Stimulated activated naive CD8-positive, alpha-beta T cell treated with anti-CD3 and anti-CD28 coated beads, Interleukin-15, Interleukin-2, amounts not matched to agents 100 ng/mL and 50 ng/mL, for 24 hours (primary cell): ENCODE data around the gene APOBEC3A.
A peak's percentile ranks its signal among the peaks of the same experiment; 100 is the strongest.
"Not testable (repeated sequence)": the region's sequence is repeated elsewhere in the genome, so short reads cannot be mapped to it uniquely, and the experiment has no call there.

Experiments used
- H3K27ac Mint-ChIP-seq: one replicate; pipeline ENCODE4 v1.8.0; 2021; ENCODE audit warnings: mild to moderate bottlenecking, mixed read lengths
- H3K27me3 Mint-ChIP-seq: one replicate; pipeline ENCODE4 v1.8.0; 2021; ENCODE audit warnings: mixed read lengths
- H3K36me3 Mint-ChIP-seq: one replicate; pipeline ENCODE4 v1.8.0; 2021; ENCODE audit warnings: low read depth, mixed read lengths
- H3K4me1 Mint-ChIP-seq: one replicate; pipeline ENCODE4 v1.8.0; 2021; ENCODE audit warnings: low read depth, mixed read lengths
- H3K4me3 Mint-ChIP-seq: one replicate; pipeline ENCODE4 v1.8.0; 2021; ENCODE audit warnings: mild to moderate bottlenecking, mixed read lengths
- H3K9me3 Mint-ChIP-seq: one replicate; pipeline ENCODE4 v1.8.0; 2021; ENCODE audit warnings: mixed read lengths

The APOBEC3A gene

GRCh38 chr22:38937036-38937435, 20.4 kb upstream of the APOBEC3A start:
- H3K4me3 Mint-ChIP-seq, result no peak overlapping the region

GRCh38 chr22:38937541-38937940, 19.9 kb upstream of the APOBEC3A start:
- Mint-ChIP-seq H3K4me1 (peaks cover 26% of the 10 kb centered on the region), H3K27ac (no peak overlapping the region), H3K36me3 (no peaks in the 10 kb centered on the region), H3K4me3 (no peak overlapping the region), H3K9me3 (no peaks in the 10 kb centered on the region), H3K27me3 (peaks cover 46% of the 10 kb centered on the region)

More at GRCh38 chr22:38937036-38937435, 20.4 kb upstream of the APOBEC3A start:
- H3K27me3 Mint-ChIP-seq, result peaks cover 46% of the 10 kb centered on the region
- H3K4me1 Mint-ChIP-seq, result peaks cover 21% of the 10 kb centered on the region
- H3K9me3 Mint-ChIP-seq, result no peaks in the 10 kb centered on the region
- H3K27ac Mint-ChIP-seq, result no peak overlapping the region
- no peaks in the 10 kb centered on the region for H3K36me3 Mint-ChIP-seq

GRCh38 chr22:38938221-38938620, 19.2 kb upstream of the APOBEC3A start:
- Mint-ChIP-seq H3K4me1 (peaks cover 33% of the 10 kb centered on the region), H3K27me3 (peaks cover 46% of the 10 kb centered on the region), H3K4me3 (no peak overlapping the region), H3K36me3 (no peaks in the 10 kb centered on the region), H3K27ac (no peak overlapping the region), H3K9me3 (no peaks in the 10 kb centered on the region)

- no peak overlapping the region for H3K4me3 Mint-ChIP-seq
- H3K4me1 Mint-ChIP-seq, result peaks cover 40% of the 10 kb centered on the region
- peaks cover 50% of the 10 kb centered on the region for H3K27me3 Mint-ChIP-seq
- no peak overlapping the region for H3K27ac Mint-ChIP-seq
- H3K36me3 Mint-ChIP-seq, result no peaks in the 10 kb centered on the region
- no peaks in the 10 kb centered on the region for H3K9me3 Mint-ChIP-seq
Measured at GRCh38 chr22:38938925-38939324, 18.5 kb upstream of the APOBEC3A start.

- Mint-ChIP-seq H3K9me3 (no peaks in the 10 kb centered on the region), H3K27ac (peak overlapping the region; percentile 85), H3K4me3 (peak overlapping the region; percentile 58), H3K4me1 (peaks cover 43% of the 10 kb centered on the region), H3K36me3 (no peaks in the 10 kb centered on the region), H3K27me3 (peaks cover 48% of the 10 kb centered on the region)
Measured at GRCh38 chr22:38940811-38941384, 16.5 kb upstream of the APOBEC3A start.

- H3K4me3 Mint-ChIP-seq, result peak overlapping the region; percentile 58
- H3K36me3 Mint-ChIP-seq, result no peaks in the 10 kb centered on the region
- peaks cover 50% of the 10 kb centered on the region for H3K27me3 Mint-ChIP-seq
- H3K27ac Mint-ChIP-seq, result peak overlapping the region; percentile 85
- no peaks in the 10 kb centered on the region for H3K9me3 Mint-ChIP-seq
- peaks cover 43% of the 10 kb centered on the region for H3K4me1 Mint-ChIP-seq
Measured at GRCh38 chr22:38941488-38941987, 15.9 kb upstream of the APOBEC3A start.

- H3K4me3 Mint-ChIP-seq, result no peak overlapping the region
- peaks cover 51% of the 10 kb centered on the region for H3K4me1 Mint-ChIP-seq
- no peaks in the 10 kb centered on the region for H3K36me3 Mint-ChIP-seq
- H3K27ac Mint-ChIP-seq, result peak overlapping the region; percentile 85
- H3K9me3 Mint-ChIP-seq, result no peaks in the 10 kb centered on the region
- H3K27me3 Mint-ChIP-seq, result peaks cover 58% of the 10 kb centered on the region
Measured at GRCh38 chr22:38942702-38943101, 14.7 kb upstream of the APOBEC3A start.

GRCh38 chr22:38943201-38943600, 14.2 kb upstream of the APOBEC3A start:
- H3K9me3 Mint-ChIP-seq, result no peaks in the 10 kb centered on the region
- H3K27me3 Mint-ChIP-seq, result peaks cover 54% of the 10 kb centered on the region
- H3K27ac Mint-ChIP-seq, result peak overlapping the region; percentile 84
- no peak overlapping the region for H3K4me3 Mint-ChIP-seq
- H3K36me3 Mint-ChIP-seq, result no peaks in the 10 kb centered on the region
- peaks cover 56% of the 10 kb centered on the region for H3K4me1 Mint-ChIP-seq

- H3K9me3 Mint-ChIP-seq, result no peaks in the 10 kb centered on the region
- H3K36me3 Mint-ChIP-seq, result no peaks in the 10 kb centered on the region
- no peak overlapping the region for H3K4me3 Mint-ChIP-seq
- peak overlapping the region; percentile 75 for H3K27ac Mint-ChIP-seq
- H3K4me1 Mint-ChIP-seq, result peaks cover 56% of the 10 kb centered on the region
- H3K27me3 Mint-ChIP-seq, result peaks cover 50% of the 10 kb centered on the region
Measured at GRCh38 chr22:38943882-38944281, 13.5 kb upstream of the APOBEC3A start.

GRCh38 chr22:38944653-38945052, 12.8 kb upstream of the APOBEC3A start:
- Mint-ChIP-seq H3K27ac (no peak overlapping the region), H3K36me3 (no peaks in the 10 kb centered on the region), H3K9me3 (no peaks in the 10 kb centered on the region), H3K27me3 (peaks cover 45% of the 10 kb centered on the region), H3K4me1 (peaks cover 56% of the 10 kb centered on the region), H3K4me3 (no peak overlapping the region)

GRCh38 chr22:38945706-38946338, 11.6 kb upstream of the APOBEC3A start:
- not testable (repeated sequence) for H3K4me3 Mint-ChIP-seq, H3K9me3 Mint-ChIP-seq, H3K36me3 Mint-ChIP-seq
- Mint-ChIP-seq H3K4me1 (peaks cover 47% of the 10 kb centered on the region), H3K27ac (peak overlapping the region; percentile 66), H3K27me3 (peaks cover 43% of the 10 kb centered on the region)

- no peak overlapping the region for H3K27ac Mint-ChIP-seq
- peaks cover 43% of the 10 kb centered on the region for H3K27me3 Mint-ChIP-seq
- H3K36me3 Mint-ChIP-seq, result no peaks in the 10 kb centered on the region
- no peaks in the 10 kb centered on the region for H3K9me3 Mint-ChIP-seq
- no peak overlapping the region for H3K4me3 Mint-ChIP-seq
- H3K4me1 Mint-ChIP-seq, result peaks cover 37% of the 10 kb centered on the region
Measured at GRCh38 chr22:38946771-38947170, 10.6 kb upstream of the APOBEC3A start.

GRCh38 chr22:38947321-38948140, 9.9 kb upstream of the APOBEC3A start:
- H3K27me3 Mint-ChIP-seq, result peaks cover 46% of the 10 kb centered on the region
- H3K36me3 Mint-ChIP-seq, result no peaks in the 10 kb centered on the region
- no peaks in the 10 kb centered on the region for H3K9me3 Mint-ChIP-seq
- H3K4me3 Mint-ChIP-seq, result no peak overlapping the region
- peaks cover 33% of the 10 kb centered on the region for H3K4me1 Mint-ChIP-seq
- H3K27ac Mint-ChIP-seq, result no peak overlapping the region

- peaks cover 43% of the 10 kb centered on the region for H3K27me3 Mint-ChIP-seq
- no peaks in the 10 kb centered on the region for H3K9me3 Mint-ChIP-seq
- H3K36me3 Mint-ChIP-seq, result no peaks in the 10 kb centered on the region
- H3K4me1 Mint-ChIP-seq, result peaks cover 29% of the 10 kb centered on the region
- H3K4me3 Mint-ChIP-seq, result no peak overlapping the region
- H3K27ac Mint-ChIP-seq, result no peak overlapping the region
Measured at GRCh38 chr22:38948181-38948940, 9.0 kb upstream of the APOBEC3A start.
